NCI-H774 (cell line): Measurements from ENCODE around the gene UACA.
"Not testable (repeated sequence)": the region's sequence is repeated elsewhere in the genome, so short reads cannot be mapped to it uniquely, and the experiment has no call there.

Experiments
- DNase-seq: peaks from one replicate; lab custom pipeline; 2025; lab: John Stamatoyannopoulos, UW

UACA gene

DNA sequence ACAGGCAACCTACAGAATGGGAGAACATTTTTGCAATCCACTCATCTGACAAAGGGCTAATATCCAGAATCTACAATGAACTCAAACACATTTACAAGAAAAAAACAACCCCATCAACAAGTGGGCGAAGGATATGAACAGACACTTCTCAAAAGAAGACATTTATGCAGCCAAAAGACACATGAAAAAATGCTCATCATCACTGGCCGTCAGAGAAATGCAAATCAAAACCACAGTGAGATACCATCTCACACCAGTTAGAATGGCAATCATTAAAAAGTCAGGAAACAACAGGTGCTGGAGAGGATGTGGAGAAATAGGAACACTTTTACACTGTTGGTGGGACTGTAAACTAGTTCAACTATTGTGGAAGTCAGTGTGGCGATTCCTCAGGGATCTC lies 100.3 kb downstream of the UACA start:
- DNase-seq = not testable (repeated sequence)

DNA sequence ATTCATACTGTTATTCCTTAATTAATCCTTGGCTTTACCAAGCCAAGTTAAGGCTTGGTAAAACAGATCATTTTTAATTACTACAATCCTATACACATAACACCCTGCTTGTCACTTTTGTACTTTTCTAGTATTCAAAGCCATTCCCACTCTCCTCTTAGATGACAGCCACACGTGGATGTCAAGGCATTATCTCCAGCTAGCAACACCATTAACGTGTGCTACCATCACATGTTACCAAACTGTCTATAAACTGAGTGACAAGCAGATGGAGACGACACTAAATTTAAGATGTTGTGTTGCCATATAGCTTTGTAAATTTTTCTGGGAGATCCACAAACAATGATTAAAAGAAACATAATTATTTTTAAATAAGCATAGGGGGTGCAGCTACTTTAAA lies 103.7 kb downstream of the UACA start:
- DNase-seq = no peak

DNA sequence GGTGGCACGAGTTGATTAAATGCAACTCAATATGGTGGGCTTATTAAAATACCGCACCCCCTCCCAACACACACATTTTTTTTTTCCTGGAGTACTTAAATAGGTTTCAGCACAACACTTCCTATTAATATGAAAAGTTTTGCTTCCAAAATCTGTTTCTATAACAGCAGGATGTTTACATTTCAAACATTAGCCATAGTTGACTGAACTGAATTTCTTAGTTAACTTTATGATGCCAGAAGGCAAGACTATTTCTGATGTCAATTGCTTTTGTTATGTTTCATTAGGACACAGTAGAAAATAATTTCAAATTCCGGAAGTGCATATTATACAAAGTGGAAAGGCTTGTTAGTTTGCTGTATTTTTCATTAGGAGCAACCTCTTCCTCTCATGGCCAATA lies 104.7 kb downstream of the UACA start:
- no peak for DNase-seq

DNA sequence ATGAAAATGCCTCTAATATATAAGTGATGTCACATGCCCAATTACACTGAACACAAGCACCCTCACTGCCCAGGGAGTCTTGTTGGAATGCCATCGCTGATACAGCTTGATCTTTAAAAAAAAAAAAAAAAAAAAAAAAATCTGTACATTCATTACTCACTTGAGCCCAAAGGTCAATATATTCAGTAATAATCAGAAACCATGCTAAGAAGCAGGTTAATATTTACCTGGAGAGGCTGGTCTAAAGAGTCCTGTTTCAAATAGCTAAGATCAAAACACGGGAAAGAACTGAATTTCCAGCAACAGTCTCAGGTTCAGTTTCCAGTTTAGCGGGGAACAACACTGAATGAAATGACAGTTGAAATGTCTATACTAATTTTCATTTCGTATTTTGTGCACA lies 109.9 kb downstream of the UACA start:
- no peak for DNase-seq

DNA sequence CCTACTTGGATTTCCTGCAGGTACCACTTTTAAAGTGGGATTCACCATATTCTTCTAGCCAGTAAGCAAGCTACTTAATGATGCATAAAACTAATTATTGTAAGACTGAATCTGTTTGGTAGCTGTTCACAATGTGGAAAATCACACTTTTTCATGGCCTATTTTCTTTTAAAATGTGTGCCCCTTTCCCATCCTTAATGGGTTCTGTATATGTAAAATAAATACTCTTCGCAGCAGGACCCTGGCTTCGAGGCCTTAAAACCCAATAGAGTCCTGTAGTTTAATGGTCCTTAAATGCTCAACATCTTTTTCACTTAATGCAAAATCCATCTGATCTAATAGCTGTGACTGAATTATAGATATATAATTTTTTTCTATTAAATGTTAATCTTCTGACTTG lies 111.0 kb downstream of the UACA start:
- no peak for DNase-seq

DNA sequence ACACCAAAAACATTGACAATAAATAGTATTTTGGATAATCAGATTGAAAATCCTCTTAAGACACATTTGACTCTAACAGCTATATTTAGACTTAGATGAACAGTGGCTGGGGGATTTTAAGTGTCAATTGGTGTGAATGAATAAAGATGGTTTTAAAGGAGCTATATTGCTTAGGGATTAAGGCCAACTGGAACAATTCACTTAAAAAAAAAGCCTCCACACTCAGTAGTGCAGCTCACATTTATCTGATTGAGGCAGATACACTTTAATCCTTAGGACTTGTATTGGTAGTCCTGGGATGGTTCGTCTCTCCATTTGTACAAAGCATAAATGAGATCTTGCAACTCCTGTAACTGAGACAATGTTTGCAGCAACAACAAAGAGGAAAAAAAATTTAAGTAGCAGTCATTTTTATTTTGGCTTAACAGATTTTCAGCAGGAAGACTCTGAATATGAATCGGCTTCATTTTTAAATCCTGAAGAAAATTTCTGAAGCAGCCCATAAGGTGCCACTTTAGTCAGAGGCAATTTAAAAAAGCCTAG lies 112.0 kb downstream of the UACA start:
- no peak for DNase-seq

DNA sequence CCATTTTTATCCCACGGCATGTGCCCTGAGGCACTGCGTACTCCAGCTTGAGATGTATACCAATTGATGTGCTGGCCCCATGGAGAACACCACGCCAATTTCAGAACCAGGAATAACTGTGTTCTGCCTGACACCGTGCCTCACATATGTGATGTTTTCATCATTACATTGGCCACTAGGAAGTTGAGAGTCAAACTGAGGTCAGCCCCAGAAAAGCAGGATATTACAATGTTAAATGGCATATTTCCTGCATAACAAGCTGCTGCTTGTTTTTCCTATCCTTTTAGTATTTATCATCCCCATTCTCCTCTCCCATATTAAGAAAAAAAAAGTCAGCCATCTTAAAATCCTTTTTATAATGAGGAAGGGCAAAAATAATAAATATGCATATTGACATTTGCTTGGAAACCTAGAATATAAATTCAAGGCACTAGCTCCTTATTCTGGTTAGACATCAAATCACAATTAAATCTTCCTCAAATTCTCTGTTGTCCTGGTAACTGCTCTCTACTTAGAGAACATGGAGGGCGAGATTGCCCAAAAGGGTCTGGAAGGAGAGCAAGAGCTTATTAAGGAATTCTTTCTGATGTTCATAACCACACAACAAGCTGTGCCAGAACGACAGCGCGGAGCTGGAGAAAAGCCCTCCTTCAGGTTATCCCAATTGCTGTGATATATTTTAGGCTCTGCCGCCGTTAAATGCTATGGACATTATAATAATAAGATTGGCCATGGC lies 112.6 kb downstream of the UACA start:
- no peak for DNase-seq

DNA sequence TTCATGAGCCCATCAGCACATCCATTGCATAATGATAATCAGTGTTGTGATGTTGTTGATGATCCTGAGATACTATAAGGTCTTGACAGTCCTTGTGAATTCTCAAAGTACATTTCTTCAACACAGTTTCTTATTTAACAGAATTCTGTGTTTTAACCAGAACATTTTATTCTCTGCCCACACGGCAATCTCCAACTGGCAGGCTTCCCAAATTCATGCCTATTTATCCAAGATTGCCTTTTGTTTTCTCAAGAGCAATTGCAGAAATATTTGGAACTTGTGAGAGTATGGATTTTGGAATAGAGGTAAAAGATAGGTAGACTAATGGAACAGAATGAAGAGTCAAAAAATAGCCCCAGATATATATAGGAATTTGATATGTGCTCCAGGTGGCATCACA lies 116.0 kb downstream of the UACA start:
- no peak for DNase-seq

DNA sequence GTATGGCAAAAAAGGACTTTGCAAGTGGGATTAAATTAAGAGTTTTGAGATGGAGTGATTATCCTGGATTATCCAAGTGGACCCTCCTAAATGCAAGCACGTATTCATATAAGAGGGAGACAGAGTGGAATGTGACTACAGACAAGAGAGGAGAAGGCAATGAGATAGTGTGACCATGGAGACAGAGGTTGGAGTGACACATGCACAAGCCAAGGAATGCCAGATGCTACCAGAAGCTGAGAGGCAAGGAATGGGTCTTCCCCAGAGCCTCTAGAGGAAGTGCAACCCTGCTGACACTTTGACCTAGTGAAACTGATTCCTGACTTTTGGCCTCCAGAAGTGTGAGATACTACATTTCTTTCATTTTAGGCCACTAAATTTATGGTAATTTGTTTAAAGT lies 117.2 kb downstream of the UACA start:
- no peak for DNase-seq

DNA sequence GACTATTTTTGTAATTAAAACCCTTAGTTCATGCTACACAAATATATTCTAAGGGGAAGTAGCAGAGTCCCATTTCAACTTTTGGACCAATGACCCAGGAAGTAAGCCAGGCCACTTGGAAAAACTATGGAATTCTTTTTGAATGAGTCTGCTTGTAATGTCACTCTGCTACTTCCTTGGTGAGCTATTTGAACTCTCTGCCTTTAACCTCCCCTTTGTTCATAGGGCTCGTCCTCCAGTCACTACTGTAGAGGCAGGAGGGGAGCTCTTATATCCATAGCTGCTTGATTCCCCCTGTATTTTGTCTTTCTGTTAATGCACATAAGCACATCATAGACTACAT lies 119.6 kb downstream of the UACA start:
- DNase-seq = no peak

DNA sequence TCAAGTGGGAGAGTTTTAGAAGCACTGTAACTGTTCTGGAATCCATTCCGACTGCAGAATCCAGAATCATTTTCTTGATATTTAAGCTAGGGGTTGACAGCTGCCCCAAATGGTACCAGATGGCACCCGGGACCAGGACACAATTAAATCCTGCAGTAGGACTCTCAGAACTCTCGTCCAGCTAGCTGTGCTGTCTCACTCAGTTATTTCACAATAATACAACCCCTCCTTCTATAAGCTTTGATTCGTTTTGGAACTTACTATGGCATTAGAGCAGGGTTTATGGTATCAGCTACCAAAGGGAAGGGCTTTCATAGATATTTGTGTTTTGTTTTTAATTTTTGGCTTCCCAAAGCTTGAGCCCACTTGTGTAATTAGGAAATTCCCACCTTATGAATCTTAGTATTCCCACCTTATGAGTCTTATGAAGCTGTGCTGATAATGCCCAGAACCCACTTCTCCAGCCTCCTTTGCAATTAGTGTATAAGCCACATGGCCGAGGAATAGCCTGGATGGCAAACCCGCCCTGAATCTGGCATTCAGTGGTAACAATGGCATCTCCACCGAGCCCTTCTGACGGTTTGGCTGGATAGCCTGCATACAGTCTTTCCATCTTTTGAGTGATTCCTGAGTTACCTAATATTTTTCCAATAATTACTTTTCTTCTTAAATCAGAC lies 120.1 kb downstream of the UACA start:
- no peak for DNase-seq

DNA sequence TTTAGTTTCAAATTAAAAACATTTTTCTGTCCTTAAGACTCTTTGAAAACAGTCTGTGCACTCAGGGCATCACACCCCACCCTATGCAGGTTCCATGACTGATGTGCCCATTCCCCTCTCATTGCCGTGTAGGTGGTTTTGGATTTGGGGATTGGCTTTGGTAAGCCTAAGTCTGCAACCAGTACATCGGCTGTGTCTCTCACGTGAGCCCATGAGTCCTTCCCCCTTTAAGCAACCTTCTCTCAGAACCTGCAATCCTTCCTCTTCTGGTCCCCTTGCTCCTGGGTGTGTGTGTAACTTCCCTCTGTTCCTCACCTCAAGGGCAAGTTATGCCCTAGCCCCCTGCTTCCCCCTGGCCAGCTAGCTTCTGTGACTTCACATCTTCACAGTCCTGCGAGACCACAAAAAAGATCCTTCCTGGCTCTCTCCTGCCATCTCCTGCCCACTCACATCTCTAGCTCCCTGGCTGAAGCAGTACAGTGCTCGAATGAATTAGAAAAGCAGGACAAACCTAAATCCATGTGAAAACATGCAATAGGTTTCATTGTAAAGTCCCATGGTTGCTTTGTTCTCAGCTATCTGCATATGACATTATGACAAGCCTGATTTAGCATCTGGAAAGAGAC lies 126.7 kb downstream of the UACA start:
- DNase-seq = no peak

DNA sequence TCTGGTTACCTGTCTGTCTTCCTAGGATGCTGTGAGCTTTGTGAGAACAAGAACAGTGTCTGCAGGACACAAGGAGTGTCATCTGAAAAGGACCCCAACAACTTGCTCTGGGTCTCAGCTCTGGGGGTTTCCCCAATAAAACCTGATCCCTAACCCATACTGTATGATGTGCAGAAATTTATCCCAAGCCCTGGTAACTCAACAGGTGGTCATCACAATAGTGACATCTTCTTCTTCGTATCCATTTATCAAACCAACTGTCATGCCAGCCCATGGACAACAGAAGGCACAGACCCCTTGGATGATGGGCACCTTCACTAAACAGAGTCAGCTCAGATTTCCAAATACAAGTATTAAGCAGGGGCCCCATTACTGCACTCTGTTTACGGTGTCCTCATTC lies 127.5 kb downstream of the UACA start:
- DNase-seq = no peak

DNA sequence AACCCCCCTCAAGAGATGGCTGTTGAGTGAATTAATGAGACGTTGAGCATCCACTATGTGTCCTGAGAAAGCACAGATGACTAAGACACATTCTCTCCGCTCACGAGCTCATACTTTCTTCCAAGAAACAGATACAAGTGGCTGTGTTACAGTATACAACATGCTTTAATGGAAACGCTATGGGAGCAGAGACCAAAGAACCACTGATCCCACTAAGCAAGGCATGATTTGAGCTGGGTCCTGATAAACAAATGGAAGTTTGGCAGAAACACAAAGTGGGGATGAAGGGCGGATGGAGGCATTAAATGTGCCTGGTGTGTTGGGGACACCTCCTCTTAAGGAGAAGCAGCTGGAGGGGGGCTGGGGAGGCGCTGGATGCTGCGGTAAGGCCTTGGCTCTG lies 129.4 kb downstream of the UACA start:
- no peak for DNase-seq

DNA sequence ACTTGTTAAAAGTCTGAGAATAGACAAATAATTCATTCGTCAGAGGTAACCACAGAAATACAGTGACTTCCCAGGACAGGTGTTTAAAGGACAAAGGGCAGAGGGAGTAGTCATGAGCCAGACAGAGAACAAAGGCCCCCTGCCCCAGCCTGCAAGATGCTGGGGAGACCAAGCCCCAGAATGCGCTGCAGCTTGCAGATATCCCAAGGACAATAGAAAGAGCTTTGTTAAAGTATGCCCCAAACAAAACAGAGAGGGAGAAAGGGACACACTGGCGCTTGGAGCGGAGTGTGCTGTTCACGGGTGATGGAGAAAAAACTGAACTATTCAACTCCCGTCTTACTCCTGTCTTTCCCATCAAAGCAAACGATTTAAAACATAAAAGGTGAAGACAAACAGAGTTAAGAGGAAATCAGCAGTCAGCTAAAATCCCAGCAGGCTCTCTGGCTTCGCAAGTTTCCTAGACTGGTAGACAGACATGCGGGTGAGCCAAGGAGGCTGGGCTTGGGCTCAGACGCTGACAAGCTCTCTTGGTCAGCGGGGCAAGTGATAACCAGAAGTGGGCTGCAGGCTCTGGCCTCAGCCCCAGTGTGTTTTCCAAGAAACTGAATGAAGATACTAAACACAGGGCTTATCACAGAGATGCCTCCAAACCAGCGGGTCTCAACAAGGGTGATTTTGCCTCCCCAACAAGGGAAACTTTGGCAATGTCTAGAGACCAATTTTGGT lies 130.1 kb downstream of the UACA start:
- no peak for DNase-seq

DNA sequence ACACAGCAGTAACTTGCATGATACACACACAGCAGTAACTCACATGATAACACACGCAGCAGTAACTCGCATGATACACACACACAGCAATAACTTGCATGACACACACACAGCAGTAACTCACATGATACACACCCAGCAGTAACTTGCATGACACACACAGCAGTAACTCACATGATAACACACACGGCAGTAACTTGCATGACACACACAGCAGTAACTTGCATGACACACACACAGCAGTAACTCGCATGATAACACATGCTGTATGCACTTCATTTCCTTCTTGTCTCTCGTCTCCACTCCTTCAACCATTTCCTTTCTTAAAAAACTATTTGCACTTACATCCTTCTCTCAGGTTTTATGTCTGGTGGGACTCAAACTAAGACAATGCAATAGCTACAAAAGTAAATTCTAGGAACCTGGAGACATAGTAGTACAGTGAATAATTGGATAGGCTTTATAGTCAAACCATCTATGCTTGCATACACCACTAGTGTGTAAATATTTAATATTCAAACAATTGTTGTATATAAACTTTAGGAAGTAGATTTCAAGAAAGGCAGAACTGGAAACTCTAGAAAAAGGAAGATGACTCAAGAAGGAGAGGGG lies 130.8 kb downstream of the UACA start:
- no peak for DNase-seq

DNA sequence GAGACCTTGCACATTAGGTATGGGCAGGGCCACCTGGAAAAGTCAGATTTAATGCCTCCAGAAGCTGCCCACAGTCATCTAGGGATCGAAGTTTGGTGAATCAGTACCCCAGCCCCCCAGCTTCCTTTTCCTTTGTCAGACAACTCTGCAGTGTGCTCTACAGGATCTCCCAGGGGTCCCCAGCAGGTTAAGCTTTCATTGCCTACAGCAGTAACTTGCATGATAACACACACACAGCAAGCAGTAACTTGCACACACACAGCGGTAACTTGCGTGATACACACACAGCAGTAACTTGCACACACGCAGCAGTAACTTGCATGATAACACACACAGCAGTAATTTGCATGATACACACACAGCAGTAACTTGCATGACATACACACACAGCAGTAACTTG lies 131.3 kb downstream of the UACA start:
- DNase-seq = no peak

DNA sequence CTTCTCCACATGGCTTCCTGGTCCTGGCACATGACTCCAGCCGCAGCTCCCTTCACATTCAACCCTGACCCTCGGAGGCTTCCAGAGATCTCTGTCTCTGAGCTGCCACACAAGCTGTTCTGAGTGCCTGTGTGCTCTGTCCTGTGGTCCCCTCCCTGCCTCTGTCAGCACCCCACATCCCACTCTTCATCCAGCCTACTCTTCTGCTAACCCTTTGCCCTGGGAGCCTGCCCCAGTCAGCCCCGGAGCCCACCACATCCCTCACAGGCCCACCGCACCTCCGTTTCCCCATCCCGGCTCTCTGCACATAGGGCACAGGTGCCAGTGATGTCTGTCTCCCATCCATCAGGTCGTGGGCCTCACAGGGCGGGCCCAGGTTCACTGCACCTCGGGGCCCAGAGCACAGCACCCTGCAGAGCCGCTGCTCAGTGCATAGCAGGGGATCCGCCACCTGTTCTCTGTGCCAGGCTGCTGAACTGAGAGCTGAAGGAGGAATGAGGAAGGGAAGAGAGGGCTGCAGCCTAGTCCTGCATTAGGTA lies 133.6 kb downstream of the UACA start:
- no peak for DNase-seq

DNA sequence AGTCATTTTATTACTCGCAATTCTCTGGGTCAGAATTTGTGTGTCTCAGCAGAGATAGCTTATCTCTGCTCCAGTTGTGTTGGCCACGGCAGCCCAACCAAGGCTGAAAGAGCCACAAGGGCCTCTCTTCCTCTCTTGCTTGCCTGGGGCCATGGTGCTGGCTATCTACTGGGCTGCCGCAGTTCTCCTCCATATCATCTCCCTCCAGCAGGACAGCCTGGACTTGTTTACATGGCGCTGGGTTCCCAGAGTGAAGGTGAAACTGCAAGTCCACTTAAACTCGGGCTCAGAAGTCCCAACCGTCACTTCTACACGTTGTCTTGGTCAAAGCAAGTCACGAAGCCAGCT lies 134.8 kb downstream of the UACA start:
- DNase-seq = no peak

DNA sequence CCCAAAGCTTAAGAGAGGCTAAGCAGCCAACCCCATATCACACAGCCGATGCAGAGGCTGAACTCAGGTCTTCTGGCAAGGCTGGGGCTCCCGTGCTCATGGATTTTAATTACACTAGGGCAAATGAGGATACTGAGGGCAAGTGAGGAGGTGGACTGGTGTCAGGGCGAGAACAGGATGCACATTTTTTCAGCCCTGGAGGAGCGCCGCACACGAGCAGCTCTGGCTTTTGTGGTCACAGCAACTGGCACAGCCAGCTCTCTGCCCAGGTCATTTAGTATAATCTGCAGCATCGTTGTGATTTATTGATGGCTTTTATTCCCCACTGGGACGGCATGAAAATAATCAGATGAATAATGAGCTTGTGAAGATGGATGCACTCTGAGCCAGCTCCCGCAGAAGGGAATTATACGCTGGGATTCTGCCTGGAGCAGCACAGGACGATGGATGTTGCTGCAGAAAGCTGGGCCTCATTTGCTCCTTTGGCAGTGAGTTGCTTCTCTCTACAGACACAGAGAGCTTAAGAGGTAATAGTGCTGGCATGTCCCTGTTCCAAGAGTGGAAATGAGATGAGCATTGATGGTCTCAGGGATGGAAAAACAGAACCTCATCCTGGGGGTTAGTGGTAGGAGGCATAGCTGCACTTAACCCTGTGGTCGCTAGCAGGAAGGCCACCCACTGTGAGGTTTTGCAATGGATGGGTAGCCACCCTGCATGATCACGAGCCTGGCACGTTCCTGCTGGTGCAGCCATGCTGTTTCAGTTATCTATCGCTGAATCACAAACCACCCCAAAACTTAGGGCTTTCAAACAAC lies 135.4 kb downstream of the UACA start:
- DNase-seq = no peak

DNA sequence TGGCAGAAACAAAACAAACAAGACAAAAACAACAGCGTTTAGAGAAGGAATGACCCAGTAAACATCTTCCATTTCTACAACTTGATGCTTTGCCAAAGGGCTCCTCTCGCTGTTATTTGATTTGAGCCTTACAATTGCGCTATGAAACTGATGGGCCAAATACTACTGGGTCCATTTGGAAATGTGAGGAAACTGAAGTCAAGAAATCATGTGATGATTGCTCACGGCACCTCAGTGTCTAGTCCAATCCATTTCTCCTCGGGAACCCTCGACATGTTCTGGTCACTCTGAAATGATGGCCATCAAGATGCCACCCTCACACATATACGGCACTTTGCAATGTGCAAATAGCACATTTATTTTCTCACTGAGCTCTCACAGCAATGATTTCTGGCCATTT lies 136.0 kb downstream of the UACA start:
- DNase-seq = no peak
